HEK293 (cell line): Measurements from ENCODE around the gene PGBD2.

ENCODE experiments used
- CTCF ChIA-PET: fragments of 350-600 bp; formaldehyde crosslinking; extraction: SDS; loops from one replicate; lab custom pipeline; 2021; ENCODE audit warnings: antibody characterized with exemption; lab: Yijun Ruan, JAX
- POLR2A ChIA-PET: fragments of 300-600 bp; formaldehyde crosslinking; extraction: SDS; loops from one replicate; lab custom pipeline; 2020; ENCODE audit warnings: antibody characterized with exemption, inconsistent platforms; lab: Yijun Ruan, JAX
- H3K27ac ChIP-seq: fragments of 200-500 bp; sonication (Bioruptor generic); 2 replicates; pipeline ENCODE4 v1.5.1; 2014; ENCODE audit warnings: low read depth, low read length, control low read depth, inconsistent platforms; ENCODE audit errors: extremely low read depth
- H3K36me3 ChIP-seq, 2 experiments: fragments of 200-500 bp in 1 of 2; sonication (Bioruptor generic) in 1 of 2; 1 replicate in 1 of 2; 2 replicates in 1 of 2; pipeline ENCODE4 v1.5.1; 2014 to 2017; ENCODE audit warnings: inconsistent platforms in 2 of 2, low read length in 2 of 2; ENCODE audit not compliant: control insufficient read depth in 2 of 2, insufficient read depth in 1 of 2
- H3K4me1 ChIP-seq: fragments of 200-500 bp; sonication (Bioruptor generic); 2 replicates; pipeline ENCODE4 v1.5.1; 2014; ENCODE audit warnings: mild to moderate bottlenecking, low read length, inconsistent platforms; ENCODE audit not compliant: control insufficient read depth, insufficient read depth
- H3K4me3 ChIP-seq: 2 replicates; pipeline ENCODE4 v1.5.1; 2011; ENCODE audit warnings: low read depth, mild to moderate bottlenecking, control low read depth, low read length, moderate library complexity
- H3K9me3 ChIP-seq: fragments of 200-500 bp; sonication (Bioruptor generic); 2 replicates; pipeline ENCODE4 v1.5.1; 2014; ENCODE audit warnings: low read depth, low read length, inconsistent platforms; ENCODE audit not compliant: control insufficient read depth, insufficient read depth
- IKZF3 ChIP-seq: fragments of 450-650 bp; IDR thresholded peaks from 2 replicates; pipeline ENCODE4 v1.5.0; 2018; ENCODE audit warnings: missing biosample characterization, mild to moderate bottlenecking, missing genetic modification characterization, moderate library complexity
- KLF1 ChIP-seq: fragments of 450-650 bp; formaldehyde crosslinking; IDR thresholded peaks from 2 replicates; pipeline ENCODE4 v1.5.1; 2016; ENCODE audit warnings: missing biosample characterization, missing genetic modification characterization
- KLF8 ChIP-seq: fragments of 450-650 bp; formaldehyde crosslinking; IDR thresholded peaks from 2 replicates; pipeline ENCODE4 v1.5.1; 2016; ENCODE audit warnings: missing biosample characterization, missing genetic modification characterization
- SP3 ChIP-seq: fragments of 450-650 bp; formaldehyde crosslinking; IDR thresholded peaks from 2 replicates; pipeline ENCODE4 v1.5.1; 2016; ENCODE audit warnings: missing biosample characterization, missing genetic modification characterization
- ZBTB26 ChIP-seq: fragments of 450-650 bp; formaldehyde crosslinking; optimal IDR thresholded peaks from 2 replicates; pipeline ENCODE3; 2016; ENCODE audit warnings: missing biosample characterization, mild to moderate bottlenecking, missing genetic modification characterization
- ZEB2 ChIP-seq: fragments of 450-650 bp; formaldehyde crosslinking; IDR thresholded peaks from 2 replicates; pipeline ENCODE4 v1.5.1; 2016; ENCODE audit warnings: missing biosample characterization, missing genetic modification characterization
- ZNF2 ChIP-seq: fragments of 450-650 bp; formaldehyde crosslinking; IDR thresholded peaks from 2 replicates; pipeline ENCODE4 v1.5.1; 2016; ENCODE audit warnings: missing biosample characterization, missing genetic modification characterization
- ZNF530 ChIP-seq: fragments of 450-650 bp; formaldehyde crosslinking; IDR thresholded peaks from 2 replicates; pipeline ENCODE4 v1.5.1; 2016; ENCODE audit warnings: low read depth, missing biosample characterization, missing genetic modification characterization
- ZNF610 ChIP-seq: fragments of 450-650 bp; formaldehyde crosslinking; IDR thresholded peaks from 2 replicates; pipeline ENCODE4 v1.5.1; 2016; ENCODE audit warnings: missing biosample characterization, missing genetic modification characterization, borderline replicate concordance
- ZNF621 ChIP-seq: fragments of 450-650 bp; formaldehyde crosslinking; IDR thresholded peaks from 2 replicates; pipeline ENCODE4 v1.5.1; 2017; ENCODE audit warnings: missing biosample characterization, missing genetic modification characterization
- ZNF629 ChIP-seq: fragments of 450-650 bp; formaldehyde crosslinking; IDR thresholded peaks from 2 replicates; pipeline ENCODE4 v1.5.1; 2017; ENCODE audit warnings: missing biosample characterization, missing genetic modification characterization
- ZNF654 ChIP-seq: fragments of 450-650 bp; formaldehyde crosslinking; IDR thresholded peaks from 2 replicates; pipeline ENCODE4 v1.5.1; 2016; ENCODE audit warnings: low read depth, missing biosample characterization, missing genetic modification characterization
- ZNF747 ChIP-seq: fragments of 450-650 bp; formaldehyde crosslinking; IDR thresholded peaks from 2 replicates; pipeline ENCODE4 v1.5.1; 2016; ENCODE audit warnings: missing biosample characterization, missing genetic modification characterization
- TF ChIP-seq, protein P1 (sequence below): fragments of 450-650 bp; formaldehyde crosslinking; IDR thresholded peaks from 2 replicates; pipeline ENCODE4 v1.5.1; 2016; ENCODE audit warnings: missing biosample characterization, missing genetic modification characterization
- TF ChIP-seq, protein P2 (sequence below): fragments of 450-650 bp; formaldehyde crosslinking; IDR thresholded peaks from 2 replicates; pipeline ENCODE4 v1.5.1; 2016; ENCODE audit warnings: missing biosample characterization, missing genetic modification characterization
- TF ChIP-seq, protein P3 (sequence below): fragments of 450-650 bp; formaldehyde crosslinking; IDR thresholded peaks from 2 replicates; pipeline ENCODE4 v1.5.1; 2017; ENCODE audit warnings: missing biosample characterization, missing genetic modification characterization
- TF ChIP-seq, protein P4 (sequence below): fragments of 450-650 bp; formaldehyde crosslinking; IDR thresholded peaks from 2 replicates; pipeline ENCODE4 v1.5.1; 2016; ENCODE audit warnings: missing biosample characterization, missing genetic modification characterization
- TF ChIP-seq, protein P5 (sequence below): fragments of 450-650 bp; formaldehyde crosslinking; IDR thresholded peaks from 2 replicates; pipeline ENCODE4 v1.5.1; 2017; ENCODE audit warnings: missing biosample characterization, missing genetic modification characterization
- TF ChIP-seq, protein P6 (sequence below): fragments of 450-650 bp; formaldehyde crosslinking; IDR thresholded peaks from 2 replicates; pipeline ENCODE4 v1.5.1; 2016; ENCODE audit warnings: missing biosample characterization, missing genetic modification characterization

Gene PGBD2, protein sequence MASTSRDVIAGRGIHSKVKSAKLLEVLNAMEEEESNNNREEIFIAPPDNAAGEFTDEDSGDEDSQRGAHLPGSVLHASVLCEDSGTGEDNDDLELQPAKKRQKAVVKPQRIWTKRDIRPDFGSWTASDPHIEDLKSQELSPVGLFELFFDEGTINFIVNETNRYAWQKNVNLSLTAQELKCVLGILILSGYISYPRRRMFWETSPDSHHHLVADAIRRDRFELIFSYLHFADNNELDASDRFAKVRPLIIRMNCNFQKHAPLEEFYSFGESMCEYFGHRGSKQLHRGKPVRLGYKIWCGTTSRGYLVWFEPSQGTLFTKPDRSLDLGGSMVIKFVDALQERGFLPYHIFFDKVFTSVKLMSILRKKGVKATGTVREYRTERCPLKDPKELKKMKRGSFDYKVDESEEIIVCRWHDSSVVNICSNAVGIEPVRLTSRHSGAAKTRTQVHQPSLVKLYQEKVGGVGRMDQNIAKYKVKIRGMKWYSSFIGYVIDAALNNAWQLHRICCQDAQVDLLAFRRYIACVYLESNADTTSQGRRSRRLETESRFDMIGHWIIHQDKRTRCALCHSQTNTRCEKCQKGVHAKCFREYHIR

DNA sequence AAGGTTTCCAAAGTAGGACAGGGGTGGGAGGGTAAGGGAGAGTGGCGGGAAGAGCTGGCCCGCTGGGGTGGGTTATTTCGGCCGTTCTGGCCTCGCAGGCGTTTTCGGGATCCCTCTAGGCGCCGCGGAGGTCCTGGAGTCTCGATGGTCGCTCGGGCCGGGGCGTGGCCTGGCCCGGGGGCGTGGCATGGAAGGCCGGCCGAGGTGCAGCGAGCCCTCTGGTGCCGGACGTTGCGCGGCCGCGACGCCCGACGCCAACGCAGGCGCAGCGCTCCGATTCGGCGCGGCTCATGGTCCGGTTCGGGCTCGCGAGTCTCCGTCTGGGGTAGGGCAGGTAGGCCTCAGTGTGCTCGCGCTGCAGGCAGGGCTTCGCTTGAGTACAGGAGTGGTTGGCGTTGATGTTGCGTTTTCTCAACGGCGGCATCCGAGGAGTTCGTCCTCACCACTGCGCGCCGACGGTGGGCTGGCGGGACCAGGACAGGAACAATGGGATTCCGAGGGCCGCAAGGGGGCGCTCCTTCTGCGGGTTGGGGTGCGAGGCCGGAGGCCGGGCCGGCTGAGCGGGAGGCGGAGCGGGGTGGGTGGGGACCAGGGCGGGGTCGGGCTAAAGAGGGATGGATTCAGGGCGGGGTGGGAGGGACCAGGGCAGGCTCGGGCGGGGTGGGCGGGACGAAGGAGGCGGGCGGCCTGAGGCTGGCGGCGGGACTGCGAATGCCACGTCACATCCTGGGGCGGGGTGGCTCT lies at the start of gene PGBD2:
Gene PGBD2 (plus strand): TSS at position 227 of the 744 bp plus-strand sequence. CDS start 7,628 bp downstream, outside the sequence.
- Histone ChIP-seq H3K27ac (peak within 1 kb of the TSS; percentile 59), H3K9me3 (no peaks in the 10 kb centered on the region), H3K36me3 (no peaks in the 10 kb centered on the region), H3K4me3 (peak within 1 kb of the TSS; percentile 64), H3K4me1 (no peaks in the 10 kb centered on the region)
- ChIA-PET POLR2A (interaction anchor here (0.8 to 1.0 kb wide), 2 partner anchors 68 to 80 kb away, joined by 3 to 4 read pairs; partner anchors contain the start of gene ZNF672), CTCF (interaction anchor here (0.6 to 1.0 kb wide), 2 partner anchors 57 to 227 kb away, joined by 3 read pairs; no protein-coding TSS in a partner anchor)
- TF ChIP-seq ZBTB26 (tag by site-specific recombination): peak; percentile 78
- TF ChIP-seq ZNF2: peak; percentile 67; the same call in 1 of the 2 replicates
- TF ChIP-seq, protein P1, sequence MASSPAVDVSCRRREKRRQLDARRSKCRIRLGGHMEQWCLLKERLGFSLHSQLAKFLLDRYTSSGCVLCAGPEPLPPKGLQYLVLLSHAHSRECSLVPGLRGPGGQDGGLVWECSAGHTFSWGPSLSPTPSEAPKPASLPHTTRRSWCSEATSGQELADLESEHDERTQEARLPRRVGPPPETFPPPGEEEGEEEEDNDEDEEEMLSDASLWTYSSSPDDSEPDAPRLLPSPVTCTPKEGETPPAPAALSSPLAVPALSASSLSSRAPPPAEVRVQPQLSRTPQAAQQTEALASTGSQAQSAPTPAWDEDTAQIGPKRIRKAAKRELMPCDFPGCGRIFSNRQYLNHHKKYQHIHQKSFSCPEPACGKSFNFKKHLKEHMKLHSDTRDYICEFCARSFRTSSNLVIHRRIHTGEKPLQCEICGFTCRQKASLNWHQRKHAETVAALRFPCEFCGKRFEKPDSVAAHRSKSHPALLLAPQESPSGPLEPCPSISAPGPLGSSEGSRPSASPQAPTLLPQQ (tag by site-specific recombination): peak; percentile 74; the same call in 1 of the 2 replicates
- peak; percentile 28; the same call in 1 of the 2 replicates for TF ChIP-seq KLF1
- TF ChIP-seq, protein P2, sequence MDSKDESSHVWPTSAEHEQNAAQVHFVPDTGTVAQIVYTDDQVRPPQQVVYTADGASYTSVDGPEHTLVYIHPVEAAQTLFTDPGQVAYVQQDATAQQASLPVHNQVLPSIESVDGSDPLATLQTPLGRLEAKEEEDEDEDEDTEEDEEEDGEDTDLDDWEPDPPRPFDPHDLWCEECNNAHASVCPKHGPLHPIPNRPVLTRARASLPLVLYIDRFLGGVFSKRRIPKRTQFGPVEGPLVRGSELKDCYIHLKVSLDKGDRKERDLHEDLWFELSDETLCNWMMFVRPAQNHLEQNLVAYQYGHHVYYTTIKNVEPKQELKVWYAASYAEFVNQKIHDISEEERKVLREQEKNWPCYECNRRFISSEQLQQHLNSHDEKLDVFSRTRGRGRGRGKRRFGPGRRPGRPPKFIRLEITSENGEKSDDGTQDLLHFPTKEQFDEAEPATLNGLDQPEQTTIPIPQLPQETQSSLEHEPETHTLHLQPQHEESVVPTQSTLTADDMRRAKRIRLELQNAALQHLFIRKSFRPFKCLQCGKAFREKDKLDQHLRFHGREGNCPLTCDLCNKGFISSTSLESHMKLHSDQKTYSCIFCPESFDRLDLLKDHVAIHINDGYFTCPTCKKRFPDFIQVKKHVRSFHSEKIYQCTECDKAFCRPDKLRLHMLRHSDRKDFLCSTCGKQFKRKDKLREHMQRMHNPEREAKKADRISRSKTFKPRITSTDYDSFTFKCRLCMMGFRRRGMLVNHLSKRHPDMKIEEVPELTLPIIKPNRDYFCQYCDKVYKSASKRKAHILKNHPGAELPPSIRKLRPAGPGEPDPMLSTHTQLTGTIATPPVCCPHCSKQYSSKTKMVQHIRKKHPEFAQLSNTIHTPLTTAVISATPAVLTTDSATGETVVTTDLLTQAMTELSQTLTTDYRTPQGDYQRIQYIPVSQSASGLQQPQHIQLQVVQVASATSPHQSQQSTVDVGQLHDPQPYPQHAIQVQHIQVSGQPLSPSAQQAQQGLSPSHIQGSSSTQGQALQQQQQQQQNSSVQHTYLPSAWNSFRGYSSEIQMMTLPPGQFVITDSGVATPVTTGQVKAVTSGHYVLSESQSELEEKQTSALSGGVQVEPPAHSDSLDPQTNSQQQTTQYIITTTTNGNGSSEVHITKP (tag by site-specific recombination): 0 out of 2 replicates have a peak, but pooled peaks have one; percentile 64
- no peak for TF ChIP-seq ZNF621 (tag by site-specific recombination)
- TF ChIP-seq, protein P3, sequence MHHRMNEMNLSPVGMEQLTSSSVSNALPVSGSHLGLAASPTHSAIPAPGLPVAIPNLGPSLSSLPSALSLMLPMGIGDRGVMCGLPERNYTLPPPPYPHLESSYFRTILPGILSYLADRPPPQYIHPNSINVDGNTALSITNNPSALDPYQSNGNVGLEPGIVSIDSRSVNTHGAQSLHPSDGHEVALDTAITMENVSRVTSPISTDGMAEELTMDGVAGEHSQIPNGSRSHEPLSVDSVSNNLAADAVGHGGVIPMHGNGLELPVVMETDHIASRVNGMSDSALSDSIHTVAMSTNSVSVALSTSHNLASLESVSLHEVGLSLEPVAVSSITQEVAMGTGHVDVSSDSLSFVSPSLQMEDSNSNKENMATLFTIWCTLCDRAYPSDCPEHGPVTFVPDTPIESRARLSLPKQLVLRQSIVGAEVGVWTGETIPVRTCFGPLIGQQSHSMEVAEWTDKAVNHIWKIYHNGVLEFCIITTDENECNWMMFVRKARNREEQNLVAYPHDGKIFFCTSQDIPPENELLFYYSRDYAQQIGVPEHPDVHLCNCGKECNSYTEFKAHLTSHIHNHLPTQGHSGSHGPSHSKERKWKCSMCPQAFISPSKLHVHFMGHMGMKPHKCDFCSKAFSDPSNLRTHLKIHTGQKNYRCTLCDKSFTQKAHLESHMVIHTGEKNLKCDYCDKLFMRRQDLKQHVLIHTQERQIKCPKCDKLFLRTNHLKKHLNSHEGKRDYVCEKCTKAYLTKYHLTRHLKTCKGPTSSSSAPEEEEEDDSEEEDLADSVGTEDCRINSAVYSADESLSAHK: no peak
- TF ChIP-seq ZNF530 (tag by site-specific recombination): no peak
- TF ChIP-seq IKZF3 (tag by site-specific recombination): 0 out of 2 replicates have a peak, but pooled peaks have one; percentile 33
- peak; percentile 79; the same call in 1 of the 2 replicates for TF ChIP-seq KLF8
- 0 out of 2 replicates have a peak, but pooled peaks have one; percentile 47 for TF ChIP-seq SP3 (tag by site-specific recombination)
- no peak for TF ChIP-seq ZNF747 (tag by site-specific recombination)
- peak; percentile 46 for TF ChIP-seq ZNF629 (tag by site-specific recombination)
- TF ChIP-seq, protein P4, sequence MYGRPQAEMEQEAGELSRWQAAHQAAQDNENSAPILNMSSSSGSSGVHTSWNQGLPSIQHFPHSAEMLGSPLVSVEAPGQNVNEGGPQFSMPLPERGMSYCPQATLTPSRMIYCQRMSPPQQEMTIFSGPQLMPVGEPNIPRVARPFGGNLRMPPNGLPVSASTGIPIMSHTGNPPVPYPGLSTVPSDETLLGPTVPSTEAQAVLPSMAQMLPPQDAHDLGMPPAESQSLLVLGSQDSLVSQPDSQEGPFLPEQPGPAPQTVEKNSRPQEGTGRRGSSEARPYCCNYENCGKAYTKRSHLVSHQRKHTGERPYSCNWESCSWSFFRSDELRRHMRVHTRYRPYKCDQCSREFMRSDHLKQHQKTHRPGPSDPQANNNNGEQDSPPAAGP (tag by site-specific recombination): 0 out of 2 replicates have a peak, but pooled peaks have one; percentile 53
- TF ChIP-seq, protein P5, sequence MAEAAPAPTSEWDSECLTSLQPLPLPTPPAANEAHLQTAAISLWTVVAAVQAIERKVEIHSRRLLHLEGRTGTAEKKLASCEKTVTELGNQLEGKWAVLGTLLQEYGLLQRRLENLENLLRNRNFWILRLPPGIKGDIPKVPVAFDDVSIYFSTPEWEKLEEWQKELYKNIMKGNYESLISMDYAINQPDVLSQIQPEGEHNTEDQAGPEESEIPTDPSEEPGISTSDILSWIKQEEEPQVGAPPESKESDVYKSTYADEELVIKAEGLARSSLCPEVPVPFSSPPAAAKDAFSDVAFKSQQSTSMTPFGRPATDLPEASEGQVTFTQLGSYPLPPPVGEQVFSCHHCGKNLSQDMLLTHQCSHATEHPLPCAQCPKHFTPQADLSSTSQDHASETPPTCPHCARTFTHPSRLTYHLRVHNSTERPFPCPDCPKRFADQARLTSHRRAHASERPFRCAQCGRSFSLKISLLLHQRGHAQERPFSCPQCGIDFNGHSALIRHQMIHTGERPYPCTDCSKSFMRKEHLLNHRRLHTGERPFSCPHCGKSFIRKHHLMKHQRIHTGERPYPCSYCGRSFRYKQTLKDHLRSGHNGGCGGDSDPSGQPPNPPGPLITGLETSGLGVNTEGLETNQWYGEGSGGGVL (tag by site-specific recombination): peak; percentile 84
- TF ChIP-seq, protein P6, sequence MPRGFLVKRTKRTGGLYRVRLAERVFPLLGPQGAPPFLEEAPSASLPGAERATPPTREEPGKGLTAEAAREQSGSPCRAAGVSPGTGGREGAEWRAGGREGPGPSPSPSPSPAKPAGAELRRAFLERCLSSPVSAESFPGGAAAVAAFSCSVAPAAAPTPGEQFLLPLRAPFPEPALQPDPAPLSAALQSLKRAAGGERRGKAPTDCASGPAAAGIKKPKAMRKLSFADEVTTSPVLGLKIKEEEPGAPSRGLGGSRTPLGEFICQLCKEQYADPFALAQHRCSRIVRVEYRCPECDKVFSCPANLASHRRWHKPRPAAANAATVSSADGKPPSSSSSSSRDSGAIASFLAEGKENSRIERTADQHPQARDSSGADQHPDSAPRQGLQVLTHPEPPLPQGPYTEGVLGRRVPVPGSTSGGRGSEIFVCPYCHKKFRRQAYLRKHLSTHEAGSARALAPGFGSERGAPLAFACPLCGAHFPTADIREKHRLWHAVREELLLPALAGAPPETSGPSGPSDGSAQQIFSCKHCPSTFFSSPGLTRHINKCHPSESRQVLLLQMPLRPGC (tag by site-specific recombination): peak; percentile 40; the same call in 1 of the 2 replicates
- 0 out of 2 replicates have a peak, but pooled peaks have one; percentile 53 for TF ChIP-seq ZNF610 (tag by site-specific recombination)
- peak; percentile 77; the same call in 1 of the 2 replicates for TF ChIP-seq ZEB2 (tag by site-specific recombination)
- 0 out of 2 replicates have a peak, but pooled peaks have one; percentile 11 for TF ChIP-seq ZNF654 (tag by site-specific recombination)
